ENCODE measurements around the gene CFB. TPM values are rescaled to one million over a fixed set of nuclear protein-coding genes. Genes with fewer than 3 reads are reported as not detected.

The CFB gene
- total RNA-seq, 1 experiment from 2014 or later = 22.6 TPM

DNA sequence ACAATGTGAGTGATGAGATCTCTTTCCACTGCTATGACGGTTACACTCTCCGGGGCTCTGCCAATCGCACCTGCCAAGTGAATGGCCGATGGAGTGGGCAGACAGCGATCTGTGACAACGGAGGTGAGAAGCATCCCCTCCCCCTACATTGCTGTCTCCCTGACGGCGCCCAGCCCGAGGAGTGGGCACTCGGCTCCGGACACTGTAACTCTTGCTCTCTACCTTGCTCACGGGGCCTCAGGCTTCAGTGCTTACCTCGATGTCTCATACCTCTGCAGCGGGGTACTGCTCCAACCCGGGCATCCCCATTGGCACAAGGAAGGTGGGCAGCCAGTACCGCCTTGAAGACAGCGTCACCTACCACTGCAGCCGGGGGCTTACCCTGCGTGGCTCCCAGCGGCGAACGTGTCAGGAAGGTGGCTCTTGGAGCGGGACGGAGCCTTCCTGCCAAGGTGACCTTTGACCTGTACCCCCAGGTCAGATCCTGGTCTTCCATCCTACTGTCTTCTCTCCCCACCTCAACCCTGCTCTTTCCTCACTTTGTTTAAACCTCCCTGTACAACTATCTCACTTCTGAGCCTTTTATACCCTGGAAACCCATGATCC lies 1.3 kb downstream of the CFB start:
- BruUV-seq (replicated peaks) = no TSS peak
- Histone ChIP-seq H3K4me1 (replicated peaks; ENCODE audit: insufficient read depth) (peaks cover 48% of the 10 kb centered on the region), H3K36me3 (ENCODE audit: low read depth) (no peaks in the 10 kb centered on the region), H3K4me2 (no peak overlapping the region), H2AFZ (no peak overlapping the region), H3K27me3 (ENCODE audit: insufficient read depth, low read depth) (no peaks in the 10 kb centered on the region), H3F3A (ENCODE audit: insufficient read depth, low read depth) (peaks cover 30% of the 10 kb centered on the region; the same call in 1 of the 2 replicates), H3K9me3 (ENCODE audit: insufficient read depth, low read depth) (no peaks in the 10 kb centered on the region), H3K27ac (no peak overlapping the region), H3K9me2 (ENCODE audit: insufficient read depth) (no peaks in the 10 kb centered on the region; the same call in 1 of the 2 replicates), H3K4me3 (no peak overlapping the region), H3K79me2 (ENCODE audit: low read depth) (no peaks in the 10 kb centered on the region), H4K20me1 (ENCODE audit: insufficient read depth) (no peaks in the 10 kb centered on the region)
- intact Hi-C loops (cut with micrococcal nuclease; ENCODE audit: unreplicated experiment) = no loop called here
- POLR2A ChIA-PET (ENCODE audit: unreplicated experiment) = no interaction called here
- CTCF ChIA-PET = no interaction called here
- DNase-seq = no peak
- TF ChIP-seq, protein P1, sequence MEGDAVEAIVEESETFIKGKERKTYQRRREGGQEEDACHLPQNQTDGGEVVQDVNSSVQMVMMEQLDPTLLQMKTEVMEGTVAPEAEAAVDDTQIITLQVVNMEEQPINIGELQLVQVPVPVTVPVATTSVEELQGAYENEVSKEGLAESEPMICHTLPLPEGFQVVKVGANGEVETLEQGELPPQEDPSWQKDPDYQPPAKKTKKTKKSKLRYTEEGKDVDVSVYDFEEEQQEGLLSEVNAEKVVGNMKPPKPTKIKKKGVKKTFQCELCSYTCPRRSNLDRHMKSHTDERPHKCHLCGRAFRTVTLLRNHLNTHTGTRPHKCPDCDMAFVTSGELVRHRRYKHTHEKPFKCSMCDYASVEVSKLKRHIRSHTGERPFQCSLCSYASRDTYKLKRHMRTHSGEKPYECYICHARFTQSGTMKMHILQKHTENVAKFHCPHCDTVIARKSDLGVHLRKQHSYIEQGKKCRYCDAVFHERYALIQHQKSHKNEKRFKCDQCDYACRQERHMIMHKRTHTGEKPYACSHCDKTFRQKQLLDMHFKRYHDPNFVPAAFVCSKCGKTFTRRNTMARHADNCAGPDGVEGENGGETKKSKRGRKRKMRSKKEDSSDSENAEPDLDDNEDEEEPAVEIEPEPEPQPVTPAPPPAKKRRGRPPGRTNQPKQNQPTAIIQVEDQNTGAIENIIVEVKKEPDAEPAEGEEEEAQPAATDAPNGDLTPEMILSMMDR (conservative IDR thresholded peaks at IDR 0.05) = no peak
- no peak for TF ChIP-seq EZH2 (IDR thresholded peaks at IDR 0.05; ENCODE audit: low read depth)

- CTCF ChIA-PET = no interaction called here
- H3F3A ChIP-seq (ENCODE audit: insufficient read depth, low read depth) = peaks cover 34% of the 10 kb centered on the region
- H3K79me2 ChIP-seq (ENCODE audit: low read depth) = no peaks in the 10 kb centered on the region
- peaks cover 48% of the 10 kb centered on the region for H3K4me1 ChIP-seq (replicated peaks; ENCODE audit: insufficient read depth)
- no peak for DNase-seq
- H3K4me2 ChIP-seq = peak overlapping the region; percentile 48
- H2AFZ ChIP-seq = no peak overlapping the region
- no peaks in the 10 kb centered on the region for H3K9me3 ChIP-seq (ENCODE audit: insufficient read depth, low read depth)
- H4K20me1 ChIP-seq (ENCODE audit: insufficient read depth) = no peaks in the 10 kb centered on the region
- peak overlapping the region; percentile 36; the same call in 1 of the 2 replicates for H3K27ac ChIP-seq
- H3K4me3 ChIP-seq = no peak overlapping the region
- no peaks in the 10 kb centered on the region for H3K36me3 ChIP-seq (ENCODE audit: low read depth)
- H3K27me3 ChIP-seq (ENCODE audit: insufficient read depth, low read depth) = no peaks in the 10 kb centered on the region
- intact Hi-C loops (cut with micrococcal nuclease; ENCODE audit: unreplicated experiment) = no loop called here
- POLR2A ChIA-PET (ENCODE audit: unreplicated experiment) = no interaction called here
- TF ChIP-seq, protein P1 (conservative IDR thresholded peaks at IDR 0.05) = no peak
- TF ChIP-seq EZH2 (IDR thresholded peaks at IDR 0.05; ENCODE audit: low read depth) = no peak
- no peaks in the 10 kb centered on the region; the same call in 1 of the 2 replicates for H3K9me2 ChIP-seq (ENCODE audit: insufficient read depth)
- no TSS peak for BruUV-seq (replicated peaks)
Measured at GRCh38 chr6:31947864-31948263, 2.0 kb downstream of the CFB start.

- H3K4me1 ChIP-seq (replicated peaks; ENCODE audit: insufficient read depth) = peaks cover 48% of the 10 kb centered on the region
- CTCF ChIA-PET = no interaction called here
- TSS peak; percentile 16 for BruUV-seq (replicated peaks)
Measured at GRCh38 chr6:31948306-31948705, 2.4 kb downstream of the CFB start.

More at GRCh38 chr6:31948306-31948705, 2.4 kb downstream of the CFB start:
- intact Hi-C loops (cut with micrococcal nuclease; ENCODE audit: unreplicated experiment) = no loop called here
- H3F3A ChIP-seq (ENCODE audit: insufficient read depth, low read depth) = peaks cover 39% of the 10 kb centered on the region
- H3K4me3 ChIP-seq = no peak overlapping the region
- peak overlapping the region; percentile 48 for H3K4me2 ChIP-seq
- no peak for DNase-seq
- H3K27me3 ChIP-seq (ENCODE audit: insufficient read depth, low read depth) = no peaks in the 10 kb centered on the region
- no peaks in the 10 kb centered on the region for H3K9me3 ChIP-seq (ENCODE audit: insufficient read depth, low read depth)
- no peaks in the 10 kb centered on the region for H3K79me2 ChIP-seq (ENCODE audit: low read depth)
- POLR2A ChIA-PET (ENCODE audit: unreplicated experiment) = interaction anchor here (0.7 kb wide), 1 partner anchor 40 kb away, joined by 3 read pairs; no protein-coding TSS in a partner anchor
- no peaks in the 10 kb centered on the region; the same call in 1 of the 2 replicates for H3K9me2 ChIP-seq (ENCODE audit: insufficient read depth)
- H2AFZ ChIP-seq = no peak overlapping the region
- no peaks in the 10 kb centered on the region for H3K36me3 ChIP-seq (ENCODE audit: low read depth)
- H4K20me1 ChIP-seq (ENCODE audit: insufficient read depth) = no peaks in the 10 kb centered on the region
- peak overlapping the region; percentile 36 for H3K27ac ChIP-seq
- no peak for TF ChIP-seq EZH2 (IDR thresholded peaks at IDR 0.05; ENCODE audit: low read depth)
- TF ChIP-seq, protein P1 (conservative IDR thresholded peaks at IDR 0.05) = no peak
